Activated CD8-positive, alpha-beta memory T cell treated with anti-CD3 and anti-CD28 coated beads for 4 hours (primary cell): ENCODE data around the gene PPP5C.
"Not testable (repeated sequence)": the region's sequence is repeated elsewhere in the genome, so short reads cannot be mapped to it uniquely, and the experiment has no call there.

Source experiments
- DNase-seq, 2 donors: peaks; one replicate each; pipeline ENCODE4 v3.0.0-alpha.2; 2020; ENCODE audit warnings: low read depth in 2 of 2

PPP5C gene

DNA sequence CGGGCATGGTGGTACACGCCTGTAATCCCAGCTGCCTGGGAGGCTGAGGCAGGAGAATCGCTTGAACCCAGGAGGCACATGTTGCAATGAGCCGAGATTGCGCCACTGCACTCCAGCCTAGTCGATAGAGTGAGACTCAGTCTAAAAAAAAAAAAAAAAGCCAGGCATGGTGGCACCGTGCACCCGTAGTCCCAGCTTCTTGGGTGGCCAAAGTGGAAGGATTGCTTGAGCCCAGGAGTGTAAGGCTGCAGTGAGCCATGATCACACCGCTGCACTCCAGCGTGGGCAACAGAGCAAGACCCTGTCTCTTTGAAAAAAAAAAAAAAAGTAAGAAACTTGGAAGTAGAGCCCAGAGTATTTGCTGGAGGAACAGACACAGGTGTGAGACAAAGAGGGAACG is 38.7 kb downstream of the PPP5C start:
- DNase-seq, result no peak

DNA sequence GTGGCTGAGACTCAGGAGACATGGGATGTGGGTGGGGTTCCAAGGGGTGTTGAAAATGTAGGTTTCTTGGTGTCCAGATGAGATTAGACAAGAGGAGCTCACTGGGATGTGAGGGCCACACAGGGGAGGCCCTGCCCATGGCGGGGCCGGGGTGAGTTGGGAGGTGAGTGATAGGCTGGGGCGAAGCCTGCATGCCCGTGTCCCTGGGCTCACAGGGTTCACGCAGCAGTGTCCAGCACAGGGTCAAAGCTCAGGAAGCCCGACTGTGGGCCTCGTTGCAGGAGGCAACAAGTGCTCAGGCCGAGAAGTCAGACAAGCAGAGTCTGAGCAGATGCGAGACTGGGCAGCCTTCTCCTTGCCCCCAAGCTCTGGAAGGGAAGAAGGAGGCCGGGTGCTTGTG is 39.3 kb downstream of the PPP5C start:
- DNase-seq, result no peak

DNA sequence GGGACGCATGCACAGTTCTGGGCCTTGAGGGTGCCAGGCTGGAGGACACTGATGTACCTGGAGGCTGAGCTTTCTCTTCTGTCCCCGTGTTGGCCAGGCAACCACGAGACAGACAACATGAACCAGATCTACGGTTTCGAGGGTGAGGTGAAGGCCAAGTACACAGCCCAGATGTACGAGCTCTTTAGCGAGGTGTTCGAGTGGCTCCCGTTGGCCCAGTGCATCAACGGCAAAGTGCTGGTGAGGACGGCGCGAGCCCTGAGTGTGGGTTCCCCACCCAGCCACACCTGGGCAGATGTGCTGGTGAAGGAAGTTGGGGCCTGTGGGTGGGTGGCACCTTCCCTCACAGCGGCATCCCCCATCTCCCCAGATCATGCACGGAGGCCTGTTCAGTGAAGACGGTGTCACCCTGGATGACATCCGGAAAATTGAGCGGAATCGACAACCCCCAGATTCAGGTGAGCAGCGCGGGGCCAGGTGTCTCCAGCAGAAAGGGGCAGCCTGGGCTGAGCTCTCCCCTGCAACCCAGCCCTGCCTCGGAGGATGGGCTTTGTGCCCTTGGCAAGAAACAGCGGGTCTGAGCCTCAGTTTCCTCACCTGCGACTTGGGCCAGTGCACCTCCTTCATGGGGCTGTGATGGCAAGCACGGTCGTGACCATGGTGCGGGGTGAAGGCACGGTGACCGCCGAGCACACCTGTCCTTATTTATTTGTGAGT is 40.3 kb downstream of the PPP5C start:
- no peak for DNase-seq

- DNase-seq, result no peak
These were observed 40.8 kb downstream of the PPP5C start for GRCh38 chr19:46387713-46388130.

DNA sequence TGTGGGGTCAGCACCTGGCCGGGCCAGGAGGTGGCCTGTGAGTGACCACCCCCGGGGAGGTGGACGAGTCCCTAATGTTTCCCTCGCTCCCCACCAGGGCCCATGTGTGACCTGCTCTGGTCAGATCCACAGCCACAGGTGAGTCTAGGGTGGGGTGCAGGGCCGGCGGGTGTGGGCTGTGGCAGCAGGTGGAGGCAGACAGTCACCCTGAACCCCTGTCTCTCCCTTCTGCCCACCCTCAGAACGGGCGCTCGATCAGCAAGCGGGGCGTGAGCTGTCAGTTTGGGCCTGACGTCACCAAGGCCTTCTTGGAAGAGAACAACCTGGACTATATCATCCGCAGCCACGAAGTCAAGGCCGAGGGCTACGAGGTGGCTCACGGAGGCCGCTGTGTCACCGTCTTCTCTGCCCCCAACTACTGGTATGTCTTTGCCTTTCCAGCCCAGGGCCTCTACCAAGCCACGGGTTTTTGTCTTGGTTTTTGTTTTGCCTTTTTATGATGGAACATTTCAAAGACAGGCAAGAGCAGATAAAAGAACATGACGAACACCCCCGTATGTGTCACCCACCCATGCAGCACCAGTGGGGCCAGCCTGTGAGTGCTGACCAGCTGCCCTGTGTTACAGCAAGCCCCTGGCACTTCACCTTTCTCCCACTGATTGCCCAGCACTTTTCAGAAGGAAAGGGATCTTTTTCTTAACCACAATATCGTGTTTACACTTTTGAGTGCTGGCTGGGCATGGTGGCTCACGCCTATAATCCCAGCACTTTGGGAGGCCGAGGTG is 41.6 kb downstream of the PPP5C start:
- DNase-seq, result no peak

DNA sequence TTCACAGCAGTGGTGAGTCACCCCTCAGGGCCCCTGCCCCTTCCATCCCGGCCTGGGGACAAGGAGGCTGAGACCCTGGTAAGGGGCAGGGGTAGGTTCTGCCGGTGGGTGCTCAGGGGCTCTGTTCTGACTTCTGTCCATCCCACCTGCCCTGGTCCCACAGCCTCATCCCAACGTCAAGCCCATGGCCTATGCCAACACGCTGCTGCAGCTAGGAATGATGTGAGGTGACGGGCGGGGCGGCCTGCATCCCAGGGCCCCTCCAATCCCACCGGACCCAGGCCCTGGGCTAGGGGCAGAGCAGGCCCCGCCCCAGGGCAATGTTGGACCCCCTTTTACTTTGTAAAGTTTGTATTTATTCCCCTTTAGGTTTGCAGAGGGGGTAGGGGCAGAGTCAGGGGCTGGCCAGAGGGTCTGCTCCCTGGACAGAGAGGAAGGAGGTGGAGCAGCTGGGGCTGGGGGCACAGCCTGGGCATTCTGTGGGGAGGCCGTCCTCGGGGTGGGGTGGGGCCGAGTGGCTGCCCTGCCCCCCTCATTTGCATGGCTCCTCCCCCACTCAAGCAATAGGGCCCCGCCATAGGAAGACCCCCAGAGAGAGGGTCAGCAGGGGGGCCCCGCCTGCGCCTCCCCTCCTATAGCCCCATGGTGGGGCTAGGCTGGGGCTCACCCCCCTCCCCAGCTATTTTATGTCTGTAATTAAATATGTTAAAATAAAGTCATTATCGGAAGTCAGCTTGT is 43.4 kb downstream of the PPP5C start:
- DNase-seq, result no peak

DNA sequence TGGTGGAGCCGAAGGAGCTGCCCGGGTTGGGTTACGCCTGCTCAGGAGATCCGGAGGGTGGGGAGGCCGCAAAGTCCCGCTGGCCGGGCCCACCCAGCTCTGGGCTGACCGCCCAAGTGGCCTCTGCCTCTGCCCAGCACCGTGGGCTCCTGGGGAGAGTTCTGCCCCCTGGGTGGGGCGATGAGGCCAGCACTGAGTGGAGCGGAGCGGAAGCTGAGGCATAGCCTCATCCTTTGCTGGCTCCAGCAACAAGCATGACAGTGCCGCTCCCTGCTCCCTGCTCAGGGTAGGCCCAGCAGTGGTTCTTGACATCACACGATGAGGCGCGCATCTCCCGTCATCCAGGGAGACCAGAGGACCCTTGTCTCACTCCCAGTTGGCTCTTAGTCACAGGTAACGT is 44.0 kb downstream of the PPP5C start:
- no peak for DNase-seq

DNA sequence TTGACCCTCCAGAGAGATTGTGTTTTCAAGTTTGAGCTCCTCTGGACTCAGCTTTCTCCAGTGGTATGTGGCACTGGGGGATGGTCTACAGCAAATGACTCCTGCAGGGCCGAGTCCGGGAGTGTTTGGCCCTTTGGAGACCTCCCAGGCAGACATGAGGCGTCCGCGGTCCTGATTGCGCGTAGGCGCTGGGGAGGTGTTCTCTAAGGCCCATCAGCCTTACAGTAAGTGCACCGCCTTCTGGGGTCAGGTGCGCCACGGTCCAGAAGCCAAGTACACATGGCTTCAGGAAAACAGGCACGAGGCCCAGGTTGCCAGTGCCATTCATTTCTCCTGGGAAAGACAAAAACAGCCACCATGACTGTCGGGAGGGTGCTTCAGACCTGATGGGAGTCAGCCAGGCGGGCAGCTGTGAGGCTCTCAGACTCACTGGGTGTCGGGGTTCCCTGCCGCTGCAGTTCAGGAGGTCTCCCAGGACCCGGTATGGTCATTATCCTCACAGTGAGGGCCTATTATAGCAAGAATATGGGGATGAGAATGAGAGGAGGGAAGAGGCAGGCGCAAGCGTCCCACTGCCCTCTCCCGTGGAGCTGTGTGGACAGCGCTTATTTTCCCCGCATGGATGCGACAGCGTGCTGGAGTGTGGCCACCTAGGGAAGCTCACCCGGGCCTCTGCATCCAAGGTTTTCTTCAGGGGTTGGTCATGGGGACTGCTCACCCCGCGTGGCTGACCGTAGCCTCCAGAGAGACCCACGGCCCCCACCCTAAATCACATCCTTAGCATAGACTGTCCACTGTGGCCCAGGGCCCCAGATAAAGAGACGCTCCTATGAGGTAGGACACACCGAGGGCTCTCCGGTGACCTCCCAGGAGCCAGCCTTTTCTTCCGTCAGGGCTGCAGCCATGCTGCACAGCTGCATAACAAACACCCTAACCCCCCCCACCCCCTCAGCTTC is 44.7 kb downstream of the PPP5C start:
- no peak for DNase-seq

- no peak for DNase-seq
These were observed 45.4 kb downstream of the PPP5C start for GRCh38 chr19:46392252-46392801.

DNA sequence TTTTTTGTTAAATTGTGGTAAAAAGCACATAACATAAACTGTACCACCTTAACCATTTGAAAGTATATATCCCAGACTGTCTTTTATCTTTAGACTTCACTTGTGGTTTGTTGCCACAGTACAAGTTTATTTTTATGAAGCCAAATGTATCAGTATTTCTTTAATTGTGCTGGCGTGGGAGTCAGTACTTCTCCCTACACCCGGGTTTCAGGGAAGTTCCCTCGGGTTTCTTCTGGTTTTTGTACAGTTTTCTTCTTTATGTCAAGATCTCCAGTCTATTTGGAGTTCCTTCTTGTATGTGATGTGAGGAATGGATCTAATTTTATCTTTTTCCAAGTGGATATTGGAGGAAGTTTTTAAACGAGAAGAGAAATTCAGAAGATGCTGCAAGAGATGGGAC is 46.0 kb downstream of the PPP5C start:
- DNase-seq, result no peak

DNA sequence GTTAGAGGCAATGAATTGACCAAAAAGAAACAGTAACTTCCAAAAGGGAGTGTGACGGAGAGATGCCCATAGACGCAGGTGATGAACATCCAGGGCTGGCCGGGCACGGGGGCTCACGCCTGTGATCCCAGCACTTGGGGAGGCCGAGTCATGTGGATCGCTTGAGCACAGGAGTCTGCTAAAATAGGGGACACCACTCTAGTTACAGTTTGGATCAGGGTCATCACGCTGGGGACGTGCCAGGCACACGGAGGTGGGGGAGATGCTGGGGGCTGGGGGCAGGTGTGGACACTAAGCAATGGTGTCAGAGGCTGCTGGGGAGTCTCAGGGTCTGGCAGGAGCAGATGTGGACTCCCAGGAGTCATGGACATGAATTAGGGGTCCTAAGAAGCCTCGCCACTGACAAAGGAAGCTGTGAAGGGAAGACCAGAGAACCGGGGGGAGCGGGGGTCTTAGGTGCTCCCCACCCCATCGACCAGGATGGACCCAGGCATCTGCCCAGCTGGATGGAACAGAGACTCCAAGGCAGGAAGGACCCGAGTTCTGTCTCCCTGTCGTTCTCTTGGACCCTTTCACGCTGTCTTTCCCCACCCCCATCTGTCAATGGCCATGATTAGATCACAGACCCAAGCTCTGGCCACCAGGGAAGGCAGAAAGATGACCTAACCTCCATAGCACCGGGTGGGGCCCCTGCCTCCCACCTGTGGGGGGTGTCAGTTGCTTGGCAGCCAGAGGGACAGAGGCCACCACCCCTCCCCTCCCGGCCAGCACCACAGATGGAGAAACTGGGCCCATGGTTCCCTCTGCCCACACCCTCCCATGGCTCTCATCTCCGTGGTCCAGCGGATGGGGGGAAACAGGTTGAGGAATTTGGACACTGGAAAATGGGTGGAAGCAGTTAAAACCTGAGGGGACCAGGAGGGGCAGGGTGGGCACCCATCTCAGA is 46.8 kb downstream of the PPP5C start:
- no peak for DNase-seq

- DNase-seq, result no peak
These were observed 47.5 kb downstream of the PPP5C start for GRCh38 chr19:46394402-46394797.

- not testable (repeated sequence) for DNase-seq
These were observed 51.1 kb downstream of the PPP5C start for GRCh38 chr19:46397801-46398479.

DNA sequence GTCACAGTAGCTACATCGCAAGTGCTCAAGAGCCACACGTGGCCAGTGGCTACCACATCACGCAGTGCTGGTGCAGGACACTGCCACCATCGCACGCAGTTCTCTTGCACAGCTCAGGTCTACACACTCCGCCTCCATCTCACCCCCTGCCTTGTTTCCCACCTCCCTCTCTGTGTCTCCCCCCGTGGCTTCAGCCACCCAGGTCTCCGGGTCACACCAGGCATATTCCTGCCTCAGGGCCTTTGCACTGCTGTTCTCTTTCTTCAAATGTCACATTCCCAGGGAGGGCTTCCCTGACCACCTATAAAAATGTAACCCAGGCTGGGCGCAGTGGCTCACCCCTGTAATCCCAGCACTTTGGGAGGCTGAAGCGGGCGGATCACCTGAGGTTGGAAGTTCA is 55.8 kb downstream of the PPP5C start:
- DNase-seq, result no peak

GRCh38 chr19:46404055-46404752 is 57.3 kb downstream of the PPP5C start:
- no peak for DNase-seq

DNA sequence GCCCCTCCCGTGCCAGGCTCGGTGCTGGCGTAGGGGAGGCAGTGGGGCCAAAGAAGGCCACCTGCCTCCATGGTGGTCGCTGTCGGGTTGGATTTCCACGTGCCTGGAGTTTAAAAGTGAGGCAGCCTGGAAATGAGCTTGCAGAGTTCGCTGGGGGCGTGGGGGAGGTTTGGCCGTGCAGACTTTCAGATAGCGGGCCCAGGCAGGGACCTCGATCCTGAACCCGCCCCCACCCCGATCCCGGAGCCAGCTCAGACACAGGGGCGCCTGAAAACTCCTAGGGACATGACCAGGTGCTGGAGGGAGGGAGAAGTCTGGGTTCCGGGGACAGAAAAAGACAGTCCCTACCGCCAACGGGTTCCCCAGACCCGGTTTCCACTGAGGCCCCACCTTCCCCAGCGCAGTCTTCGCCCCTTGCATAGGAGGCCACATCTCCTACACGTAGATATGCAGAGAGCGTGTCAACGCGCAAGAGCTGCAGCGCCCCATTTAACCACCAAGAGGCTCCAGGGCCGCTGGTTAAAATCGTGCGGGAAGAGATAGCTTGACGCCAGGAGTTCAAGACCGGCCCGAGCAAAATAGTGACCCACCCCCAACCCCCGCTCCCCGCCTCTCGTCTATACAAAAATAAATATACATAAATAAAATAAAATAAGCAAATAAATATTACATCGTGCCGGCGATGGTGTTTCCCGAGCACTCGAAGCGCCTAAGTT is 58.0 kb downstream of the PPP5C start:
- no peak for DNase-seq

GRCh38 chr19:46406976-46407375 is 60.1 kb downstream of the PPP5C start:
- no peak for DNase-seq
